GM19043 (cell line): ENCODE measurements around the gene NCSTN.
"Not testable (repeated sequence)": the region's sequence is repeated elsewhere in the genome, so short reads cannot be mapped to it uniquely, and the experiment has no call there.

Experiments used
- ATAC-seq: cut with Tn5 transposase; IDR thresholded peaks from one replicate; pipeline ENCODE4 v1.9.1; 2021; ENCODE audit warnings: low read depth; ENCODE audit not compliant: unreplicated experiment

NCSTN gene

GRCh38 chr1:160369087-160369486 is 25.9 kb downstream of the NCSTN start:
- no peak for ATAC-seq

GRCh38 chr1:160370561-160371345 is 27.6 kb downstream of the NCSTN start:
- ATAC-seq = no peak

- ATAC-seq = no peak
These were observed 28.1 kb downstream of the NCSTN start for GRCh38 chr1:160371346-160371631.

GRCh38 chr1:160371756-160372155 is 28.6 kb downstream of the NCSTN start:
- ATAC-seq = no peak

- ATAC-seq = no peak
These were observed 30.5 kb downstream of the NCSTN start for GRCh38 chr1:160373696-160374095.

GRCh38 chr1:160374306-160375110 is 31.3 kb downstream of the NCSTN start:
- no peak for ATAC-seq

GRCh38 chr1:160375788-160376524 is 32.8 kb downstream of the NCSTN start:
- no peak for ATAC-seq

GRCh38 chr1:160376525-160377131 is 33.4 kb downstream of the NCSTN start:
- ATAC-seq = peak; percentile 62

GRCh38 chr1:160377585-160378206 is 34.5 kb downstream of the NCSTN start:
- no peak for ATAC-seq

GRCh38 chr1:160384812-160385211 is 41.6 kb downstream of the NCSTN start:
- not testable (repeated sequence) for ATAC-seq

- not testable (repeated sequence) for ATAC-seq
These were observed 45.2 kb downstream of the NCSTN start for GRCh38 chr1:160388406-160388805.

GRCh38 chr1:160394673-160395072 is 51.5 kb downstream of the NCSTN start:
- no peak for ATAC-seq

- ATAC-seq = no peak
These were observed 54.5 kb downstream of the NCSTN start for GRCh38 chr1:160397651-160398050.

GRCh38 chr1:160398823-160399222 is 55.6 kb downstream of the NCSTN start:
- no peak for ATAC-seq

GRCh38 chr1:160399544-160400222 is 56.5 kb downstream of the NCSTN start:
- no peak for ATAC-seq

GRCh38 chr1:160400223-160400645 is 57.1 kb downstream of the NCSTN start, which contains the start of gene VANGL2:
TSS of gene VANGL2 (plus strand) at chr1:160400564. CDS start at chr1:160415838, 15,274 bp downstream.
- no peak for ATAC-seq

GRCh38 chr1:160400646-160401486 is 57.7 kb downstream of the NCSTN start:
- no peak for ATAC-seq

- ATAC-seq = no peak
These were observed 58.3 kb downstream of the NCSTN start for GRCh38 chr1:160401487-160401805.
